Endothelial cell of umbilical vein (primary cell): Measurements from ENCODE around the gene LRP1B. TPM values are rescaled to one million over a fixed set of nuclear protein-coding genes. Genes with fewer than 3 reads are reported as not detected.

ENCODE experiments used
- BruUV-seq: library from RNA; stranded (reverse); fragments of 400-500 nt; replicated peaks from 2 replicates; lab custom pipeline; 2021; lab: Mats Ljungman, UMichigan
- CTCF ChIA-PET: fragments of 300-600, 350-600 bp; sonication (Branson Sonifier 250); formaldehyde crosslinking; loops from one replicate; lab custom pipeline; 2021; ENCODE audit warnings: antibody characterized with exemption, inconsistent platforms; lab: Charles Lee
- POLR2A ChIA-PET: fragments of 300-600, 350-600 bp; sonication (Branson Sonifier 250); formaldehyde crosslinking; loops from one replicate; lab custom pipeline; 2021; ENCODE audit warnings: antibody characterized with exemption, inconsistent platforms; lab: Charles Lee
- DNase-seq: peaks from one replicate; pipeline ENCODE4 v3.0.0-alpha.2; 2011; ENCODE audit warnings: low read depth, low spot score
- FAIRE-seq: peaks from 2 replicates; lab custom pipeline; 2011; peaks lifted over from hg19 to GRCh38; lab: Jason Lieb, UNC
- H2AFZ ChIP-seq: 2 replicates; pipeline ENCODE4 v1.6.0; 2012; ENCODE audit warnings: low read depth, low read length, control low read depth, inconsistent platforms
- H3K27ac ChIP-seq: 2 replicates; pipeline ENCODE4 v1.5.1; 2011; ENCODE audit warnings: low read depth, mild to moderate bottlenecking, control low read depth, low read length, moderate library complexity; ENCODE audit not compliant: insufficient read depth
- H3K27me3 ChIP-seq, 2 experiments: 2 replicates each; pipeline versions ENCODE4 v1.6.0 to v1.6.1; 2011; ENCODE audit warnings: low read length in 2 of 2, mixed read lengths in 1 of 2; ENCODE audit not compliant: control insufficient read depth in 2 of 2, insufficient read depth in 2 of 2
- H3K36me3 ChIP-seq, 2 experiments: 2 replicates in 1 of 2; 3 replicates in 1 of 2; pipeline ENCODE4 v1.5.1; 2011; ENCODE audit warnings: low read length in 2 of 2, mild to moderate bottlenecking in 1 of 2, moderate library complexity in 1 of 2; ENCODE audit not compliant: control insufficient read depth in 2 of 2, insufficient read depth in 2 of 2; ENCODE audit errors: extremely low read depth in 1 of 2
- H3K4me1 ChIP-seq: 3 replicates; pipeline ENCODE4 v1.5.1; 2011; ENCODE audit warnings: mild to moderate bottlenecking, low read length; ENCODE audit not compliant: control insufficient read depth, insufficient read depth; ENCODE audit errors: extremely low read depth
- H3K4me2 ChIP-seq: 2 replicates; pipeline ENCODE4 v1.6.1; 2011; ENCODE audit warnings: low read length, control low read depth, mixed read lengths; ENCODE audit not compliant: insufficient read depth
- H3K4me3 ChIP-seq, 3 experiments: fragments of 200-600 bp in 1 of 3; sonication (generic), shearing (Covaris generic) in 1 of 3; replicated peaks in 1 of 3; 2 replicates each; pipeline ENCODE4 v1.5.1; 2011 to 2016; ENCODE audit warnings: control low read depth in 3 of 3, low read length in 3 of 3, mild to moderate bottlenecking in 2 of 3, inconsistent platforms in 1 of 3, low read depth in 1 of 3, moderate library complexity in 1 of 3; ENCODE audit not compliant: insufficient read depth in 1 of 3
- H3K79me2 ChIP-seq: 2 replicates; pipeline ENCODE4 v1.6.0; 2012; ENCODE audit warnings: low read length, inconsistent platforms; ENCODE audit not compliant: control insufficient read depth, insufficient read depth
- H3K9ac ChIP-seq: replicated peaks from 2 replicates; pipeline ENCODE3; 2011; ENCODE audit warnings: low read length, control low read depth; ENCODE audit not compliant: insufficient read depth; ENCODE audit errors: extremely low read depth
- H3K9me1 ChIP-seq: replicated peaks from 3 replicates; pipeline ENCODE4 v1.6.0; 2011; ENCODE audit warnings: mild to moderate bottlenecking, low read length; ENCODE audit not compliant: control insufficient read depth, insufficient read depth; ENCODE audit errors: extremely low read depth
- H3K9me3 ChIP-seq: replicated peaks from 2 replicates; pipeline ENCODE4 v1.5.1; 2012; ENCODE audit warnings: low read length, inconsistent platforms; ENCODE audit not compliant: control insufficient read depth, insufficient read depth
- H4K20me1 ChIP-seq: replicated peaks from 2 replicates; pipeline ENCODE3; 2011; ENCODE audit warnings: mild to moderate bottlenecking, low read length; ENCODE audit not compliant: control insufficient read depth, insufficient read depth; ENCODE audit errors: extremely low read depth
- EZH2 ChIP-seq: IDR thresholded peaks from 2 replicates; pipeline ENCODE4 v1.6.1; 2012; ENCODE audit warnings: borderline replicate concordance, low read depth, mild to moderate bottlenecking, moderate library complexity, low read length, inconsistent platforms; ENCODE audit not compliant: severe bottlenecking
- FOS ChIP-seq: IDR thresholded peaks from 2 replicates; pipeline ENCODE4 v1.6.1; 2011; ENCODE audit warnings: mild to moderate bottlenecking, low read length, moderate library complexity, borderline replicate concordance; ENCODE audit not compliant: insufficient read depth
- GATA2 ChIP-seq: IDR thresholded peaks from 2 replicates; pipeline ENCODE4 v1.7.0; 2011; ENCODE audit warnings: low read depth, mild to moderate bottlenecking, moderate library complexity, mixed read lengths, low read length; ENCODE audit not compliant: insufficient read length, insufficient read depth
- JUN ChIP-seq: IDR thresholded peaks from 2 replicates; pipeline ENCODE4 v1.6.1; 2011; ENCODE audit warnings: borderline replicate concordance, low read depth; ENCODE audit not compliant: insufficient read length, insufficient read depth
- MYC ChIP-seq: IDR thresholded peaks from one replicate; pipeline ENCODE4 v1.6.1; 2011; ENCODE audit warnings: mild to moderate bottlenecking, low read depth, low read length
- POLR2A ChIP-seq: IDR thresholded peaks from 2 replicates; pipeline ENCODE4 v1.6.1; 2012; ENCODE audit warnings: low read depth, mild to moderate bottlenecking, control low read depth, low read length
- POLR2AphosphoS5 ChIP-seq: IDR thresholded peaks from 2 replicates; pipeline ENCODE4 v1.6.1; 2012; ENCODE audit warnings: low read depth, mild to moderate bottlenecking, control low read depth, low read length, moderate library complexity; ENCODE audit not compliant: insufficient read depth
- dilution Hi-C: fragments of 300-500 bp; cut with MboI; formaldehyde crosslinking; loops from one replicate; pipeline ENCODE4 v1.15.0; 2019; ENCODE audit warnings: low sequenced_read_pairs; ENCODE audit not compliant: extremely low pct_ligation_motif_present
- intact Hi-C: fragments of 100-400 bp; cut with micrococcal nuclease; formaldehyde crosslinking; loops from one replicate; pipeline ENCODE4 v1.10.0; 2022
- polyA plus RNA-seq, 4 experiments: library from polyadenylated mRNA; depleted of rRNA in 3 of 4; stranded (reverse) in 3 of 4; unstranded in 1 of 4; fragments of >200 nt; gene quantifications; 2 replicates each; pipeline versions ENCODE4 v1.2.1 to v1.2.3, GENCODE V29; 2011 to 2012; ENCODE audit warnings: missing spikeins in 1 of 4
- total RNA-seq: library from RNA; stranded (reverse); gene quantifications from 2 replicates; pipeline ENCODE4 v1.2.3, GENCODE V29; 2021
- TF ChIP-seq, protein P1 (sequence below), 2 donors: IDR thresholded peaks; 1 replicate in 1 of 2; 2 replicates in 1 of 2; pipeline ENCODE4 v1.5.1; 2011; ENCODE audit warnings: low read length in 2 of 2, mild to moderate bottlenecking in 2 of 2, moderate library complexity in 2 of 2, control low read depth in 1 of 2, inconsistent platforms in 1 of 2, low read depth in 1 of 2; ENCODE audit not compliant: insufficient read depth in 1 of 2; ENCODE audit errors: extremely low read depth in 1 of 2
- TF ChIP-seq, protein P2 (sequence below): IDR thresholded peaks from 2 replicates; pipeline ENCODE4 v1.6.1; 2011; ENCODE audit not compliant: insufficient read depth, insufficient read length

The LRP1B gene
- total and polyA plus RNA-seq, 2 donors (not counting 3 experiments of a cell fraction or from before 2014, with no cell fraction given), result 0.03 to 0.07 TPM

DNA sequence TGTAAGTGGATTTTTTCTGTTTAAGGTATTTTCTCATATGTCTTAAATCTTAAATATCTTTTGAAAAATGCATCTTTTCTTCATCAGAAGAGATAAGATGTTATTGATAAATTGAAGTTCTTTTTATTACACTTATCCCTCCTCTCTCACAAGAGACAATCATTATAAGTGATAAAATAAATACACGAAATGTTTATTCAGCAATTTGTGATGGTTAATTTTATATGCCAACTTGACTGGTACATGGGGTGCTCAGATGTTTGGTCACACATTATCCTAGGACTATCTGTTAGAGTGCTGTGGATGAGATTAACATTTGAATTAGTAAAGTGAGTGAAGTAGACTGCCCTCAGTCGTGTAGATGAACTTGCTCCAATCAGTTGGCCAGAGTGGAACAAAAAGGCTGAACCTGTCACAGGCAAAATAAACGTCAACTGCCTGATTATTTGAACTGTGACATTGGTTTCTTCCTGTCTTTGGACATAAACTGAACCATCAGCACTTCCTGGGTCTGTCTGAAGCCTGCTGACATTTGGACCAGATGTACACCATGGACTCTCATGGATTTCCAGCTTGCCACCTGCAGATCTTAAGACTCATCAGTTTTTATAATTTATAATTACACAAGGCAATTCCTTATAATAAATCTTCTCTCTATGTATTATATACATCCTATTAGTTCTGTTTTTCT is 1126.7 kb downstream of the LRP1B start:
- Histone ChIP-seq H3K27me3 (no peaks in the 10 kb centered on the region), H3K9ac (no peak overlapping the region), H3K27ac (no peak overlapping the region), H3K79me2 (no peaks in the 10 kb centered on the region), H4K20me1 (no peaks in the 10 kb centered on the region), H3K4me1 (no peaks in the 10 kb centered on the region), H3K4me3 (no peak overlapping the region), H3K4me2 (no peak overlapping the region), H3K36me3 (no peaks in the 10 kb centered on the region), H3K9me1 (no peaks in the 10 kb centered on the region), H2AFZ (no peak overlapping the region), H3K9me3 (no peaks in the 10 kb centered on the region)
- dilution Hi-C loops, result no loop called here
- FAIRE-seq (no peak), DNase-seq (no peak)
- TF ChIP-seq GATA2 (no peak), FOS (no peak), EZH2 (no peak), JUN (no peak), MYC (no peak), POLR2A (no peak), POLR2AphosphoS5 (no peak)
- TF ChIP-seq, protein P1, sequence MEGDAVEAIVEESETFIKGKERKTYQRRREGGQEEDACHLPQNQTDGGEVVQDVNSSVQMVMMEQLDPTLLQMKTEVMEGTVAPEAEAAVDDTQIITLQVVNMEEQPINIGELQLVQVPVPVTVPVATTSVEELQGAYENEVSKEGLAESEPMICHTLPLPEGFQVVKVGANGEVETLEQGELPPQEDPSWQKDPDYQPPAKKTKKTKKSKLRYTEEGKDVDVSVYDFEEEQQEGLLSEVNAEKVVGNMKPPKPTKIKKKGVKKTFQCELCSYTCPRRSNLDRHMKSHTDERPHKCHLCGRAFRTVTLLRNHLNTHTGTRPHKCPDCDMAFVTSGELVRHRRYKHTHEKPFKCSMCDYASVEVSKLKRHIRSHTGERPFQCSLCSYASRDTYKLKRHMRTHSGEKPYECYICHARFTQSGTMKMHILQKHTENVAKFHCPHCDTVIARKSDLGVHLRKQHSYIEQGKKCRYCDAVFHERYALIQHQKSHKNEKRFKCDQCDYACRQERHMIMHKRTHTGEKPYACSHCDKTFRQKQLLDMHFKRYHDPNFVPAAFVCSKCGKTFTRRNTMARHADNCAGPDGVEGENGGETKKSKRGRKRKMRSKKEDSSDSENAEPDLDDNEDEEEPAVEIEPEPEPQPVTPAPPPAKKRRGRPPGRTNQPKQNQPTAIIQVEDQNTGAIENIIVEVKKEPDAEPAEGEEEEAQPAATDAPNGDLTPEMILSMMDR (IDR thresholded peaks at IDR 0.05; ENCODE audit: extremely low read depth in 1 of 2, insufficient read depth in 1 of 2, low read depth in 1 of 2, low read length in 2 of 2), result no peak
- TF ChIP-seq, protein P2, sequence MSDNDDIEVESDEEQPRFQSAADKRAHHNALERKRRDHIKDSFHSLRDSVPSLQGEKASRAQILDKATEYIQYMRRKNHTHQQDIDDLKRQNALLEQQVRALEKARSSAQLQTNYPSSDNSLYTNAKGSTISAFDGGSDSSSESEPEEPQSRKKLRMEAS, result no peak
- ChIA-PET POLR2A (no interaction called here), CTCF (no interaction called here)
- no TSS peak for BruUV-seq
- intact Hi-C loops, result no loop called here
